GM23338 (cell line): ENCODE data around the gene SOX2.

Source experiments
- CTCF ChIP-seq, 2 experiments: fragments of 200-600 bp in 1 of 2; sonication (generic) in 1 of 2; conservative IDR thresholded peaks; 2 replicates each; pipeline versions ENCODE4 v1.5.1 to v1.6.1; 2016 to 2017; ENCODE audit warnings: antibody characterized with exemption in 2 of 2, low read depth in 2 of 2, mild to moderate bottlenecking in 2 of 2, moderate library complexity in 1 of 2
- ETS1 ChIP-seq: IDR thresholded peaks from 2 replicates; pipeline ENCODE4 v1.6.1; 2016; ENCODE audit warnings: antibody characterized with exemption
- EZH2 ChIP-seq: fragments of 200-600 bp; sonication (generic); IDR thresholded peaks from one replicate; pipeline ENCODE4 v1.8.0; 2017; ENCODE audit warnings: antibody characterized with exemption, mild to moderate bottlenecking, low read depth; ENCODE audit not compliant: unreplicated experiment
- EZH2phosphoT487 ChIP-seq: fragments of 200-600 bp; sonication (generic); IDR thresholded peaks from one replicate; pipeline ENCODE4 v1.8.1; 2018; ENCODE audit warnings: antibody characterized with exemption; ENCODE audit not compliant: unreplicated experiment
- POLR2AphosphoS5 ChIP-seq: IDR thresholded peaks from 2 replicates; pipeline ENCODE4 v1.6.1; 2016; ENCODE audit warnings: antibody characterized with exemption, low read depth

GRCh38 chr3:181727341-181728032 is 15.8 kb downstream of the SOX2 start:
- TF ChIP-seq CTCF (conservative IDR thresholded peaks at IDR 0.05; ENCODE audit: low read depth in 2 of 2) (no peak), EZH2phosphoT487 (no peak), EZH2 (peak; percentile 36), POLR2AphosphoS5 (no peak), ETS1 (no peak)
